Fibroblast of mammary gland (primary cell): Measurements from ENCODE around the gene THYN1.

Experiments
- DNase-seq: peaks from one replicate; pipeline ENCODE4 v3.0.0-alpha.2; 2010; ENCODE audit warnings: low read depth
- H3K4me3 ChIP-seq: 2 replicates; pipeline ENCODE4 v1.5.1; 2011; ENCODE audit warnings: low read depth, mild to moderate bottlenecking, low read length, moderate library complexity; ENCODE audit not compliant: control insufficient read depth
- CTCF ChIP-seq: conservative IDR thresholded peaks from 2 replicates; pipeline ENCODE4 v1.5.1; 2011; ENCODE audit warnings: low read depth, low read length, inconsistent platforms; ENCODE audit not compliant: control insufficient read depth, insufficient read depth

THYN1 gene

GRCh38 chr11:134254433-134255183 is 1.5 kb upstream of the THYN1 start:
- H3K4me3 ChIP-seq: peak overlapping the region; percentile 64
- DNase-seq: no peak
- no peak for TF ChIP-seq CTCF

DNA sequence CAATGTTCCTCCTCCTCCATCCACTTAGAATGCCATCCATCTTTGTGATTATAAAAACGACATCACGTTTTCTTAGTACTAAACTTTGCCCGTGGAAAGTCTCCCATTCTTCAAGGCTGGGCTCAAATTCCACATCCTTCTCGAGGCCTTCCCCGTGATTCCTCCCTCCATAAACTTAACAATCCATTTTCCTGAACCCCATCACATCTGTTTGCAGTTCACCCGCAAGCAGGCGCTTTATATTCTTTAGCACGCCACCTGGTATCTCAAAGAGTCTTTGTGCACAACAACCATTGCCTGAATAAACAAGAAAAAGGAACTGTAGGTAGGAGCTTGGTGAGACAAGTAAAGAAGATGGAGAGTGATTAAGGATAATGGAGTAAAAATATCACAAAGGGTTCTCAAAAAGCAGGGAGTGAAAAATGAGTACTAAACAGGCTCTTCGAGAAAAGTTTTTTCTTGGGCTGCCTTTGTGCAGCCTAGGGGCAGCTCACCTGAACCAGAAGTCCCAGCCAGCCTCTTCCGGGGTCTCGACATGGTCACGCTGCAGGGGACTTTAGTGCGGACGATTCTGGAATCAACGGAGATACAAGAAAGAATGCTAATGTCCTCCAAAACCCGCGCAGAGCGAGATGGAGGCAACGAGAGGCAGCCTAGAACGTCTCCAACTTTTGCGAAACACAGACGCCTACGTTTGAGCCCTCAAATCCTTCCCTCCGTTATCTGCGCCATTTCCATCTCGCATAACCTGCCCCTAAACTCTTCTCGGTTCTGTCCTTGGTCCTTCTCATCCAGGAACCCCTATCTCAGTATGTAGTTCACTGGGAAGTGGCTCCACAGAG is 585 bp downstream of the THYN1 start:
- H3K4me3 ChIP-seq: peak overlapping the region; percentile 64
- no peak for TF ChIP-seq CTCF
- DNase-seq: peak; percentile 64

DNA sequence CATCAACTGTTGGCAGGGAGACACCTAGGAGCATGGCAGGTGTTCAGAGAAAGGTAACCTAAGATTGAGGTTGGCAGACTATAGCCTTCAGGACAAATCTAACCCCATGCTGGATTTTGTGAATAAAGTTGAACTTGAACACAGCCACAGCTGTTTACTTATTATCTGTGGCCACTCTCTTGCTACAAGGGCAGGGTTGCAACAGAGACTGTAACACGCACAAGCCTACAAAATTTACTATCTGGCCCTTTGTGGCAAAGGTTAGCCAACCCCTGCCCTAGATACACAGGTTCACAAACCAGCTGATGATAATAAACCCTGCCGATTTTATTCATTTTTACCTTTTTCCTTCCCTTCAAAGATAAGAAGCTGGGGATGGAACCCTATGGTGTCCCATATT is 2.5 kb downstream of the THYN1 start:
- TF ChIP-seq CTCF: no peak
- H3K4me3 ChIP-seq: no peak overlapping the region
- no peak for DNase-seq

DNA sequence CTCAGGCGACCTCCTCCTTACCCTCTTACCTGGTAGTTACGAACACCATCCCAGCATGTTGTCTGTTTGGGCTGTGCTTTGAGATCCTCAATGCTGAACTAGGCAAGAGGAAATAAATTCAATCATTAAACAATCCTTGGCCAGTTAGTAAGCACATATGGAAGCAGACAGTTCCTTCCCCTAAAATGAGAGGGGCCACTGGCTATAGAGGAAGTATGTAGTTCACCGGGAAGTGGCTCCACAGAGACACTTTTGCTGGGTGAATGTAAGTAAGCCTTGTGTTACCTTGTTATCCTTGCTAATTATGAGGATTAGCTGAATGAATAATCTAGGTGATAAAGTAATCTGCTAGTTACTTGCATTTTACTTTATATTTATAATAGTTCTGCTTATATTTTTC is 2.9 kb downstream of the THYN1 start:
- no peak overlapping the region for H3K4me3 ChIP-seq
- no peak for DNase-seq
- no peak for TF ChIP-seq CTCF

DNA sequence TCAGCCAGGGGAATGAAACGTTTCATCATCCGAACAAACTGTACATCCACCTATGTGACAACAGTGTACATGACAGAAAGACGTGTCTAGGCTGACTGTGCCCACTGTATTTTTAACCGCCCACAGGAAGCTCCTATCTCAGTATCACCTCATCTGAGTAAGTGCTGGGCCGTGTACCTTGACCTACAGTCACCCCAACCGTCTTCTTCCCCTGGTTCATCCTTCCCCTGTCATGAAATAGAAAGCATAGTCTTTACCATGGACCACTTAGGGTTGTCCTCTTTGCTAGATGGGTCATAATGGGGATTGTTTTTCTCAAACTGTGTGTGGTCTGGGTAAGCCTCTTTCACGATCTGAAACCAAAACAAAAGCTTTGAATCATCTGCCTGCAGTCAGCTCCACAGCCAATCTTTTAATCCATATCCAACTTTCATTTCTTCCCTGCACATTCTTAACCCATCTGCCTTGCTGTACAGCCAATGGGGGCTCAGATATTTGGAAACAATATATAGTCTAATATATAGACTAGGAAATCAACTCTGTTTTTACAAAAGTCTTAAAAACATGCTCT is 4.2 kb downstream of the THYN1 start:
- no peak overlapping the region for H3K4me3 ChIP-seq
- TF ChIP-seq CTCF: no peak
- no peak for DNase-seq

- TF ChIP-seq CTCF: no peak
- no peak overlapping the region for H3K4me3 ChIP-seq
- no peak for DNase-seq
Observed at GRCh38 chr11:134246678-134247077, 6.5 kb downstream of the THYN1 start.
